CD14-positive monocyte (primary cell): ENCODE results near the gene GRK5. TPM values are rescaled to one million over a fixed set of nuclear protein-coding genes. Genes with fewer than 3 reads are reported as not detected.
A peak's percentile ranks its signal among the peaks of the same experiment; 100 is the strongest.

Experiments used
- DNase-seq, 3 donors: peaks; one replicate each; pipeline ENCODE4 v3.0.0-alpha.2; 2011 to 2022
- H2AFZ ChIP-seq: 2 replicates; pipeline ENCODE4 v1.6.0; 2012; ENCODE audit warnings: mild to moderate bottlenecking, low read depth, low read length, inconsistent platforms; ENCODE audit not compliant: insufficient read depth, poor library complexity, severe bottlenecking
- H3K27ac ChIP-seq, 2 donors: 1 replicate in 1 of 2; 2 replicates in 1 of 2; pipeline ENCODE4 v1.5.1; 2012 to 2013; ENCODE audit warnings: low read length in 2 of 2, control low read depth in 1 of 2, inconsistent platforms in 1 of 2, low read depth in 1 of 2, mild to moderate bottlenecking in 1 of 2
- H3K27me3 ChIP-seq, 2 donors: one replicate each; pipeline versions ENCODE4 v1.6.0 to v1.6.1; 2011 to 2013; ENCODE audit warnings: low read length in 2 of 2; ENCODE audit not compliant: control insufficient read depth in 2 of 2, insufficient read depth in 2 of 2
- H3K36me3 ChIP-seq, 2 donors: replicated peaks in 1 of 2; 1 replicate in 1 of 2; 2 replicates in 1 of 2; pipeline versions ENCODE4 v1.5.1 to v1.6.1; 2012 to 2013; ENCODE audit warnings: low read length in 2 of 2, control low read depth in 1 of 2, inconsistent platforms in 1 of 2, mild to moderate bottlenecking in 1 of 2; ENCODE audit not compliant: insufficient read depth in 2 of 2, control insufficient read depth in 1 of 2
- H3K4me1 ChIP-seq, 2 donors: 1 replicate in 1 of 2; 2 replicates in 1 of 2; pipeline versions ENCODE4 v1.5.1 to v1.6.1; 2012 to 2013; ENCODE audit warnings: low read length in 2 of 2, control low read depth in 1 of 2, inconsistent platforms in 1 of 2, mild to moderate bottlenecking in 1 of 2, moderate library complexity in 1 of 2; ENCODE audit not compliant: insufficient read depth in 2 of 2, control insufficient read depth in 1 of 2
- H3K4me2 ChIP-seq: replicated peaks from 2 replicates; pipeline ENCODE3; 2012; ENCODE audit warnings: low read length, moderate library complexity, mild to moderate bottlenecking; ENCODE audit not compliant: poor library complexity, severe bottlenecking; ENCODE audit errors: extremely low read depth
- H3K4me3 ChIP-seq, 3 experiments: fragments of 200-600 bp in 1 of 3; sonication (generic) in 1 of 3; replicated peaks in 1 of 3; 1 replicate in 2 of 3; 2 replicates in 1 of 3; pipeline ENCODE4 v1.5.1; 2011 to 2013; ENCODE audit warnings: low read length in 3 of 3, mild to moderate bottlenecking in 3 of 3, control low read depth in 2 of 3, low read depth in 2 of 3, inconsistent platforms in 1 of 3, moderate library complexity in 1 of 3
- H3K79me2 ChIP-seq: 2 replicates; pipeline ENCODE4 v1.6.0; 2012; ENCODE audit warnings: mild to moderate bottlenecking, control low read depth, inconsistent platforms, low read length, moderate library complexity; ENCODE audit not compliant: insufficient read depth
- H3K9ac ChIP-seq: 2 replicates; pipeline ENCODE4 v1.6.0; 2017; ENCODE audit warnings: low read length, mild to moderate bottlenecking; ENCODE audit not compliant: insufficient read depth, poor library complexity, severe bottlenecking
- H3K9me3 ChIP-seq, 2 donors: replicated peaks in 1 of 2; 1 replicate in 1 of 2; 2 replicates in 1 of 2; pipeline versions ENCODE4 v1.5.1 to v1.6.1; 2012 to 2013; ENCODE audit warnings: low read length in 2 of 2, control low read depth in 1 of 2; ENCODE audit not compliant: control insufficient read depth in 1 of 2, insufficient read depth in 1 of 2
- H4K20me1 ChIP-seq: 2 replicates; pipeline ENCODE4 v1.6.0; 2012; ENCODE audit warnings: mild to moderate bottlenecking, low read length, control low read depth, moderate library complexity; ENCODE audit not compliant: insufficient read depth
- H3K27ac Mint-ChIP-seq, 7 donors: one replicate each; pipeline ENCODE4 v1.8.0; 2020; ENCODE audit warnings: mild to moderate bottlenecking in 7 of 7, mixed read lengths in 7 of 7, moderate library complexity in 6 of 7, inconsistent platforms in 2 of 7
- H3K27me3 Mint-ChIP-seq, 3 donors: one replicate each; pipeline ENCODE4 v1.8.0; 2021 to 2022; ENCODE audit warnings: low read depth in 3 of 3, mild to moderate bottlenecking in 3 of 3, mixed read lengths in 3 of 3, moderate library complexity in 3 of 3, inconsistent platforms in 1 of 3
- H3K36me3 Mint-ChIP-seq, 2 donors: one replicate each; pipeline ENCODE4 v1.8.0; 2020; ENCODE audit warnings: mixed read lengths in 2 of 2, inconsistent platforms in 1 of 2, mild to moderate bottlenecking in 1 of 2
- H3K4me1 Mint-ChIP-seq: one replicate; pipeline ENCODE4 v1.8.0; 2020; ENCODE audit warnings: mild to moderate bottlenecking, mixed read lengths
- H3K4me3 Mint-ChIP-seq, 2 donors: one replicate each; pipeline ENCODE4 v1.8.0; 2020; ENCODE audit warnings: mild to moderate bottlenecking in 2 of 2, mixed read lengths in 2 of 2, moderate library complexity in 1 of 2
- H3K9me3 Mint-ChIP-seq, 7 donors: one replicate each; pipeline ENCODE4 v1.8.0; 2020 to 2022; ENCODE audit warnings: mixed read lengths in 7 of 7, mild to moderate bottlenecking in 6 of 7, moderate library complexity in 6 of 7, inconsistent platforms in 2 of 7
- WGBS: methylation state at CpG from one replicate; pipeline ENCODE4 v1.1.5; 2013; ENCODE audit warnings: missing lambda C conversion rate; ENCODE audit not compliant: insufficient coverage; 5-methylcytosine and 5-hydroxymethylcytosine counted together
- intact Hi-C, 2 donors: fragments of 100-400 bp; cut with micrococcal nuclease; formaldehyde crosslinking; loops; one replicate each; pipeline versions ENCODE4 v1.15.0 to v1.15.1; 2023
- polyA plus RNA-seq, 3 donors: library from polyadenylated mRNA; depleted of rRNA in 1 of 3; unstranded in 2 of 3; stranded (reverse) in 1 of 3; fragments of 300-500 nt in 2 of 3; fragments of >200 nt in 1 of 3; fragmentation: Illumina TruSeq in 2 of 3; gene quantifications; 1 replicate in 2 of 3; 2 replicates in 1 of 3; pipeline ENCODE4 v1.2.3, GENCODE V29; 2012 to 2021
- TF ChIP-seq, protein P1 (sequence below): fragments of 200-600 bp; IDR thresholded peaks from one replicate; pipeline ENCODE4 v1.8.0; 2022; ENCODE audit warnings: antibody characterized with exemption, mild to moderate bottlenecking

The GRK5 gene
- polyA plus RNA-seq, 3 donors = 1.2 to 6.5 (median 2.8) TPM

DNA sequence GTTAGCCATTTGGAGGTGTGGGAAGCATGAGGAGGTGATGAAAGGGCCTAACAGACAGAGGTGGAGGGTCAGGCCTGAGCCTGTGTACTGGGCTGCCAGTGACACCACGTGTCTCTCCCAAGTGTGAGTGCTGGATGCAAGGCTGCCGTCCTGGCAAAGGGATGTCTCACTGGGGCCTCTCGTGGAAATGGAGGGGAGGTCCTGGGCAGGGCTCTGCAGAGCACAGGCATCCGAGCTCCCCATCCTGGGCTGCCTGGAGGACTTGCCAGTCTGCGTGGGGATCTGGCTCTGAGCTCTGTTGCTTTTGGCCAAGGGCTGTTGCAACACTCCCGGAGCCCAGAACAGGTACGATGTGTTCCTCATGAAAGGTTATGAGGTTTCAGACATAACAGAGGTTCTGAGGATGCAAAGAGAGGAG lies 77.3 kb downstream of the GRK5 start:
- no peak overlapping the region for H3K27ac ChIP-seq
- Mint-ChIP-seq H3K27me3 (peaks cover 2 to 8% (median 3%) of the 10 kb centered on the region in 3 donors), H3K36me3 (peaks cover 0 to 6% of the 10 kb centered on the region in 2 donors), H3K27ac (peak overlapping the region in 3 of 7 donors; percentile 18 to 43 (median 34)), H3K4me3 (no peak overlapping the region), H3K9me3 (peaks cover 0 to 3% (median 0%) of the 10 kb centered on the region in 7 donors), H3K4me1 (peaks cover 37% of the 10 kb centered on the region)
- peaks cover 37% of the 10 kb centered on the region for H4K20me1 ChIP-seq
- no peak for DNase-seq
- H3K4me2 ChIP-seq = no peak overlapping the region
- TF ChIP-seq, protein P1, sequence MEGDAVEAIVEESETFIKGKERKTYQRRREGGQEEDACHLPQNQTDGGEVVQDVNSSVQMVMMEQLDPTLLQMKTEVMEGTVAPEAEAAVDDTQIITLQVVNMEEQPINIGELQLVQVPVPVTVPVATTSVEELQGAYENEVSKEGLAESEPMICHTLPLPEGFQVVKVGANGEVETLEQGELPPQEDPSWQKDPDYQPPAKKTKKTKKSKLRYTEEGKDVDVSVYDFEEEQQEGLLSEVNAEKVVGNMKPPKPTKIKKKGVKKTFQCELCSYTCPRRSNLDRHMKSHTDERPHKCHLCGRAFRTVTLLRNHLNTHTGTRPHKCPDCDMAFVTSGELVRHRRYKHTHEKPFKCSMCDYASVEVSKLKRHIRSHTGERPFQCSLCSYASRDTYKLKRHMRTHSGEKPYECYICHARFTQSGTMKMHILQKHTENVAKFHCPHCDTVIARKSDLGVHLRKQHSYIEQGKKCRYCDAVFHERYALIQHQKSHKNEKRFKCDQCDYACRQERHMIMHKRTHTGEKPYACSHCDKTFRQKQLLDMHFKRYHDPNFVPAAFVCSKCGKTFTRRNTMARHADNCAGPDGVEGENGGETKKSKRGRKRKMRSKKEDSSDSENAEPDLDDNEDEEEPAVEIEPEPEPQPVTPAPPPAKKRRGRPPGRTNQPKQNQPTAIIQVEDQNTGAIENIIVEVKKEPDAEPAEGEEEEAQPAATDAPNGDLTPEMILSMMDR = no peak
- no peaks in the 10 kb centered on the region for H3K27me3 ChIP-seq
- no peaks in the 10 kb centered on the region for H3K36me3 ChIP-seq
- intact Hi-C loops = no loop called here
- no peak overlapping the region for H2AFZ ChIP-seq
- no peak overlapping the region for H3K9ac ChIP-seq
- peaks cover 8 to 15% of the 10 kb centered on the region in 2 donors for H3K4me1 ChIP-seq
- WGBS = 87% methylated on average over 6 of the region's 7 CpGs
- H3K79me2 ChIP-seq = no peaks in the 10 kb centered on the region
- no peak overlapping the region for H3K4me3 ChIP-seq
- H3K9me3 ChIP-seq = no peaks in the 10 kb centered on the region

DNA sequence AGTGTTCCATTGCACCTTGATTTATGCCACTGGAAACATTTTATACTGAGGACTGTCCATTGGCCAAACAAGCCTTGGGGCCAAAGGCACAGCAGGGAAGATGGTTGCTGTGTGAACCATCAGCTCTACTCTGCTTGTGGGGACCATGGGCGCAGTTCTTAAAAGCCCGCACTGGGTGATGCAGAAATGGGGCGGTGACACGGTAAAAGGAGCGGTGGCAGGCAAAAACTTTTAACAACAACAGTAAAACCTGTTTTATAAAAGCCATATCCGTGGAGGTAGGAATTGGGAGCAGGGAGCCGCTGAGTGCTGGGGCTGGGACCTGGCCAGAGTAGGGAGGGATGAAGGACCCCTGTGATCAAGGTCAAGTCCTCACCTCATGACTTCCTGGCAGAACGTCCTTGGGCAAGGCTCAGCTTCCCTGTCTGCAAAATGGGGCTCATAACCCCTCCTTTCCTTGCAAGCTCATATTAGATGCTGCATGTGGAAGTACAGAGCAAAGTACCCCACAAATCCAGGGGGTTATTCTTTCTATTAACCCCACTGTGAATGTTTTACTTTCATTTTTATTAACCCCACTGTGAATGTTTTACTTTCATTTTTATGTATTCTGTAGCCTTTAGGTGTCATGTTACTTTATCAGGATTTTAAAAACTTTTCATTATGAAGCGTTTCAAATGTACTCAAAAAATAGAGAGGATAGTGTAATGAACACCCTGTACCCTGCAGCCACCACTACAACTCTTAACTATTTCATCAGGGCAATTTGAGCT lies 78.3 kb downstream of the GRK5 start:
- Mint-ChIP-seq H3K27me3 (peaks cover 2 to 8% (median 3%) of the 10 kb centered on the region in 3 donors), H3K4me3 (no peak overlapping the region), H3K27ac (peak overlapping the region in 2 of 7 donors; percentile 7 to 22), H3K4me1 (peaks cover 37% of the 10 kb centered on the region), H3K36me3 (peaks cover 0 to 6% of the 10 kb centered on the region in 2 donors), H3K9me3 (peaks cover 0 to 1% (median 0%) of the 10 kb centered on the region in 7 donors)
- Histone ChIP-seq H3K27ac (peak overlapping the region in 1 of 2 donors; percentile 26), H3K9ac (no peak overlapping the region), H3K9me3 (no peaks in the 10 kb centered on the region), H3K4me1 (peaks cover 8 to 14% of the 10 kb centered on the region in 2 donors), H2AFZ (no peak overlapping the region), H3K4me3 (no peak overlapping the region), H3K36me3 (no peaks in the 10 kb centered on the region), H4K20me1 (peaks cover 32% of the 10 kb centered on the region), H3K4me2 (no peak overlapping the region), H3K27me3 (no peaks in the 10 kb centered on the region), H3K79me2 (no peaks in the 10 kb centered on the region)
- WGBS = 20% methylated on average over 2 of the region's 9 CpGs
- DNase-seq = no peak
- TF ChIP-seq, protein P1 = no peak
- intact Hi-C loops = no loop called here
